Measurements from ENCODE around the gene SYNDIG1.

The SYNDIG1 gene

GRCh38 chr20:24446811-24447210, 22.6 kb upstream of the SYNDIG1 start:
- no peak for DNase-seq (ENCODE audit: extremely low spot score)
- TF ChIP-seq CTCF (IDR thresholded peaks at IDR 0.05; ENCODE audit: control extremely low read depth, extremely low read depth, low read depth, missing control alignments) = no peak

GRCh38 chr20:24448170-24448569, 21.3 kb upstream of the SYNDIG1 start:
- ChIA-PET POLR2A (no interaction called here), CTCF (interaction anchor here (1.4 kb wide), 1 partner anchor 14 kb away, joined by 4 read pairs; no protein-coding TSS in a partner anchor)
- DNase-seq (ENCODE audit: extremely low spot score) = no peak
- no peak for TF ChIP-seq CTCF (IDR thresholded peaks at IDR 0.05; ENCODE audit: control extremely low read depth, extremely low read depth, low read depth, missing control alignments)

More at GRCh38 chr20:24446811-24447210, 22.6 kb upstream of the SYNDIG1 start:
- POLR2A ChIA-PET = no interaction called here
- CTCF ChIA-PET = no interaction called here

- DNase-seq (ENCODE audit: extremely low spot score) = no peak
- POLR2A ChIA-PET = no interaction called here
- no peak for TF ChIP-seq CTCF (IDR thresholded peaks at IDR 0.05; ENCODE audit: control extremely low read depth, extremely low read depth, low read depth, missing control alignments)
- CTCF ChIA-PET = no interaction called here
These were observed 20.3 kb upstream of the SYNDIG1 start for GRCh38 chr20:24449026-24449720.

- no peak for TF ChIP-seq CTCF (IDR thresholded peaks at IDR 0.05; ENCODE audit: control extremely low read depth, extremely low read depth, low read depth, missing control alignments)
- ChIA-PET CTCF (no interaction called here), POLR2A (no interaction called here)
- DNase-seq (ENCODE audit: extremely low spot score) = no peak
These were observed 19.3 kb upstream of the SYNDIG1 start for GRCh38 chr20:24450177-24450576.

GRCh38 chr20:24450624-24451376, 18.6 kb upstream of the SYNDIG1 start:
- no peak for DNase-seq (ENCODE audit: extremely low spot score)
- POLR2A ChIA-PET = no interaction called here
- TF ChIP-seq CTCF (IDR thresholded peaks at IDR 0.05; ENCODE audit: control extremely low read depth, extremely low read depth, low read depth, missing control alignments) = no peak
- CTCF ChIA-PET = no interaction called here

GRCh38 chr20:24451428-24451827, 18.0 kb upstream of the SYNDIG1 start:
- CTCF ChIA-PET = no interaction called here
- POLR2A ChIA-PET = no interaction called here
- no peak for TF ChIP-seq CTCF (IDR thresholded peaks at IDR 0.05; ENCODE audit: control extremely low read depth, extremely low read depth, low read depth, missing control alignments)

More at GRCh38 chr20:24451428-24451827, 18.0 kb upstream of the SYNDIG1 start:
- no peak for DNase-seq (ENCODE audit: extremely low spot score)

Data from GM10248 (cell line).